ENCODE data around the gene SAP30BP. TPM values are rescaled to one million over a fixed set of nuclear protein-coding genes. Genes with fewer than 3 reads are reported as not detected.
A peak's percentile ranks its signal among the peaks of the same experiment; 100 is the strongest.

SAP30BP gene
- 58.6 and 59.6 TPM in 2 replicates for total RNA-seq

GRCh38 chr17:75666959-75667790 lies at the start of gene SAP30BP, which contains the start of gene RECQL5:
TSS of gene SAP30BP (plus strand) at chr17:75667338. CDS start at chr17:75667373, 35 bp downstream.
TSS of gene RECQL5 (minus strand) at chr17:75667154. CDS start at chr17:75666557, 597 bp downstream.
- TF ChIP-seq CTCF (IDR thresholded peaks at IDR 0.05; ENCODE audit: insufficient read depth, low read length, poor library complexity, severe bottlenecking), result no peak

GRCh38 chr17:75617675-75618074 lies 49.5 kb upstream of the SAP30BP start:
- no peak overlapping the region for H3K4me3 ChIP-seq (ENCODE audit: low read depth, low read length)
- H3K27me3 ChIP-seq (ENCODE audit: control insufficient read depth, insufficient read depth, low read length), result peaks cover 20% of the 10 kb centered on the region
- no peak for TF ChIP-seq CTCF (IDR thresholded peaks at IDR 0.05; ENCODE audit: insufficient read depth, low read length, poor library complexity, severe bottlenecking)
- H3K36me3 ChIP-seq (ENCODE audit: control insufficient read depth, insufficient read depth, low read length), result no peaks in the 10 kb centered on the region
- no peak for DNase-seq (ENCODE audit: low read depth)

More at GRCh38 chr17:75666959-75667790, at the start of gene SAP30BP, which contains the start of gene RECQL5:
- Histone ChIP-seq H3K27me3 (ENCODE audit: control insufficient read depth, insufficient read depth, low read length) (no peaks in the 10 kb centered on the region), H3K4me3 (ENCODE audit: low read depth, low read length) (peak within 1 kb of the TSS; percentile 91), H3K36me3 (ENCODE audit: control insufficient read depth, insufficient read depth, low read length) (no peaks in the 10 kb centered on the region)
- DNase-seq (ENCODE audit: low read depth), result peak; percentile 85

GRCh38 chr17:75619506-75620431 lies 47.4 kb upstream of the SAP30BP start:
- Histone ChIP-seq H3K27me3 (ENCODE audit: control insufficient read depth, insufficient read depth, low read length) (peaks cover 20% of the 10 kb centered on the region), H3K36me3 (ENCODE audit: control insufficient read depth, insufficient read depth, low read length) (no peaks in the 10 kb centered on the region), H3K4me3 (ENCODE audit: low read depth, low read length) (no peak overlapping the region)
- TF ChIP-seq CTCF (IDR thresholded peaks at IDR 0.05; ENCODE audit: insufficient read depth, low read length, poor library complexity, severe bottlenecking), result peak; percentile 67
- no peak for DNase-seq (ENCODE audit: low read depth)

- H3K36me3 ChIP-seq (ENCODE audit: control insufficient read depth, insufficient read depth, low read length), result no peaks in the 10 kb centered on the region
- H3K27me3 ChIP-seq (ENCODE audit: control insufficient read depth, insufficient read depth, low read length), result peaks cover 20% of the 10 kb centered on the region
- H3K4me3 ChIP-seq (ENCODE audit: low read depth, low read length), result no peak overlapping the region
- no peak for DNase-seq (ENCODE audit: low read depth)
- TF ChIP-seq CTCF (IDR thresholded peaks at IDR 0.05; ENCODE audit: insufficient read depth, low read length, poor library complexity, severe bottlenecking), result no peak
Measured at GRCh38 chr17:75621489-75621888, 45.6 kb upstream of the SAP30BP start.

- H3K36me3 ChIP-seq (ENCODE audit: control insufficient read depth, insufficient read depth, low read length), result no peaks in the 10 kb centered on the region
- H3K4me3 ChIP-seq (ENCODE audit: low read depth, low read length), result no peak overlapping the region
- no peak for DNase-seq (ENCODE audit: low read depth)
- H3K27me3 ChIP-seq (ENCODE audit: control insufficient read depth, insufficient read depth, low read length), result peaks cover 20% of the 10 kb centered on the region
- TF ChIP-seq CTCF (IDR thresholded peaks at IDR 0.05; ENCODE audit: insufficient read depth, low read length, poor library complexity, severe bottlenecking), result no peak
Measured at GRCh38 chr17:75622076-75622475, 45.1 kb upstream of the SAP30BP start.

All from kidney epithelial cell (primary cell).